Measurements from ENCODE around the gene CSNK1G2.

CSNK1G2 gene

DNA sequence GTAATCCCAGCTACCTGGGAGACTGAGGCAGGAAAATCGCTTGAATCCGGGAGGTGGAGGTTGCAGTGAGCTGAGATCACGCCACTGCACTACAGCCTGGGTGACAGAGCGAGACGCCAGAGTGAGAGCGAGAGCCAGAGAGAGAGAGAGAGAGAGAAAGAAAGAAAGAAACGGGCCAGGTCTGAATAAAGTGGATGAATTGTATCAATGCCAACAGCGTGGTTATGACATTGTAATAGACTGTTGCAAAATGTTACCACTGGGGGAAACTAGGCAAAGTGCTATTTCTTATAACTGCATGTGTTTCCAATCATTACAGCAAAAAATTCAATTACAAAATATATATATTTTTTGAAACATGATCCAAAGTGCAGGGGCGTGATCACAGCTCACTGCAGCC is 86.4 kb downstream of the CSNK1G2 start:
- DNase-seq: peak; percentile 73
